Measurements from ENCODE around the gene CCNQ. TPM values are rescaled to one million over a fixed set of nuclear protein-coding genes. Genes with fewer than 3 reads are reported as not detected.

Gene CCNQ
- polyA plus RNA-seq, 1 of the 3 experiments (the other 2 are of a cell fraction): 45.3 TPM

GRCh38 chrX:153626863-153627674 lies 28.1 kb upstream of the CCNQ start (continued):
- no peak for TF ChIP-seq IRF3 (IDR thresholded peaks at IDR 0.05; ENCODE audit: low read depth, low read length)
- TF ChIP-seq JUND (IDR thresholded peaks at IDR 0.05): no peak
- no peak for TF ChIP-seq RFX5 (IDR thresholded peaks at IDR 0.05; ENCODE audit: low read length)
- TF ChIP-seq FOSL2 (IDR thresholded peaks at IDR 0.05; ENCODE audit: borderline replicate concordance, low read depth): no peak
- TF ChIP-seq NFIC (IDR thresholded peaks at IDR 0.05; ENCODE audit: borderline replicate concordance): no peak
- no peak for TF ChIP-seq EP300 (IDR thresholded peaks at IDR 0.05; ENCODE audit: borderline replicate concordance in 1 of 2, low read depth in 1 of 2, low read length in 1 of 2)

- no peak overlapping the region for H3K4me2 ChIP-seq
- peaks cover 66% of the 10 kb centered on the region for H3K27me3 ChIP-seq (ENCODE audit: insufficient read depth)
- no peaks in the 10 kb centered on the region for H3K9me2 ChIP-seq
- no peak for TF ChIP-seq REST (IDR thresholded peaks at IDR 0.05; ENCODE audit: low read depth, low read length)
- TF ChIP-seq EZH2phosphoT487 (IDR thresholded peaks at IDR 0.05; ENCODE audit: borderline replicate concordance, low read depth): no peak
- no peak for TF ChIP-seq FOXJ3 (CRISPR knock-in tag; IDR thresholded peaks at IDR 0.05)
- no peak for TF ChIP-seq TCF12 (IDR thresholded peaks at IDR 0.05)
- TF ChIP-seq POLR2AphosphoS5 (IDR thresholded peaks at IDR 0.05; ENCODE audit: low read depth, low read length): no peak
- TF ChIP-seq MEF2A (IDR thresholded peaks at IDR 0.05; ENCODE audit: borderline replicate concordance, low read depth): no peak
- TF ChIP-seq MXI1 (IDR thresholded peaks at IDR 0.05; ENCODE audit: low read depth, low read length): no peak
- no peak for TF ChIP-seq CHD2 (IDR thresholded peaks at IDR 0.05; ENCODE audit: low read length, partially characterized antibody)
- no peak for TF ChIP-seq NFIC (IDR thresholded peaks at IDR 0.05; ENCODE audit: borderline replicate concordance)
- TF ChIP-seq TAF1 (IDR thresholded peaks at IDR 0.05; ENCODE audit: borderline replicate concordance, low read depth, low read length): no peak
- no peak for TF ChIP-seq USF1 (IDR thresholded peaks at IDR 0.05; ENCODE audit: borderline replicate concordance, low read depth)
- no peak for TF ChIP-seq RXRA (IDR thresholded peaks at IDR 0.05; ENCODE audit: borderline replicate concordance, low read depth)
- no peak for TF ChIP-seq SIN3A (IDR thresholded peaks at IDR 0.05; ENCODE audit: borderline replicate concordance, low read depth, low read length)
- no peak for TF ChIP-seq USF2 (IDR thresholded peaks at IDR 0.05; ENCODE audit: borderline replicate concordance, low read depth, low read length)
- no peak for TF ChIP-seq GATA2 (CRISPR knock-in tag; IDR thresholded peaks at IDR 0.05)
- no peak for TF ChIP-seq RFX5 (IDR thresholded peaks at IDR 0.05; ENCODE audit: low read length)
- TF ChIP-seq RAD21 (IDR thresholded peaks at IDR 0.05; ENCODE audit: low read length): no peak
- TF ChIP-seq RCOR1 (IDR thresholded peaks at IDR 0.05; ENCODE audit: low read length): no peak
- H3K9me3 ChIP-seq: peaks cover 3% of the 10 kb centered on the region; the same call in 1 of the 2 replicates
- no peak overlapping the region for H3K9ac ChIP-seq
- H3F3A ChIP-seq (replicated peaks; ENCODE audit: insufficient read depth): no peaks in the 10 kb centered on the region
- DNase-seq: no peak
- POLR2A ChIA-PET: interaction anchor here (1.5 kb wide), 1 partner anchor 45 kb away, joined by 3 read pairs; no protein-coding TSS in a partner anchor
- no peaks in the 10 kb centered on the region for H3K79me2 ChIP-seq (ENCODE audit: insufficient read depth)
- H2AFZ ChIP-seq (ENCODE audit: low read depth): no peak overlapping the region
- no peak overlapping the region for H3K4me3 ChIP-seq (ENCODE audit: low read depth in 2 of 2, low read length in 1 of 2)
- CTCF ChIA-PET: interaction anchor here (0.8 to 1.5 kb wide), 4 partner anchors 10 to 18 kb away, joined by 3 read pairs; no protein-coding TSS in a partner anchor
- no peaks in the 10 kb centered on the region for H4K20me1 ChIP-seq (ENCODE audit: insufficient read depth)
- 29% methylated on average over 8 of the region's 16 CpGs for WGBS (ENCODE audit: low lambda C conversion rate)
- no peak overlapping the region for H3K27ac ChIP-seq (ENCODE audit: low read depth in 2 of 2, low read length in 1 of 2)
- H3K36me3 ChIP-seq (replicated peaks in 1 of 2; ENCODE audit: control insufficient read depth in 1 of 2, insufficient read depth in 2 of 2, low read length in 1 of 2): no peaks in the 10 kb centered on the region
- no peaks in the 10 kb centered on the region; a peak in 1 of 4 replicates for H3K4me1 ChIP-seq (ENCODE audit: control insufficient read depth in 1 of 2, insufficient read depth in 2 of 2, low read depth in 1 of 2, low read length in 1 of 2)
Measured at GRCh38 chrX:153626025-153626633, 27.2 kb upstream of the CCNQ start.
